Left cardiac atrium (tissue), 4 donors: ENCODE measurements around the gene PACSIN2. TPM values are rescaled to one million over a fixed set of nuclear protein-coding genes. Genes with fewer than 3 reads are reported as not detected.
"Not testable (repeated sequence)": the region's sequence is repeated elsewhere in the genome, so short reads cannot be mapped to it uniquely, and the experiment has no call there.

Experiments
- ATAC-seq, 2 donors: fragments of 200-7000 bp; cut with Tn5 transposase; one replicate each; pipeline ENCODE4 v1.9.1; 2020; ENCODE audit warnings: mild to moderate bottlenecking in 2 of 2, moderate library complexity in 2 of 2
- DNase-seq: peaks from one replicate; pipeline ENCODE4 v3.0.0-alpha.2; 2020
- intact Hi-C, 2 donors: fragments of 100-400 bp; cut with DNase I; formaldehyde crosslinking; loops; one replicate each; pipeline versions ENCODE4 v1.14.1 to v1.15.1; 2022 to 2023
- total RNA-seq, 2 donors: library from RNA; stranded (reverse); fragmentation: NEBNext Ultra II Directional; extraction: Animal tissue kit (Norgen Biotek cat#: 25700); gene quantifications; one replicate each; pipeline ENCODE4 v1.2.1, GENCODE V29; 2021
- donor health status: DM: no; HTN: yes; CAD: no.
- donor health status: DM: no; HTN: yes; CAD: no; lungs with severe emphysema.
- donor health status: DM: yes; HTN: yes; CAD: no.
- donor health status: Dilated cardiomyopathy.

Gene PACSIN2
- total RNA-seq, 2 donors from 2014 or later, result 55.8 to 62.9 TPM

GRCh38 chr22:42938449-42938848, 76.5 kb downstream of the PACSIN2 start:
- intact Hi-C loops, result no loop called here
- DNase-seq, result no peak
- no peak for ATAC-seq

- no peak for DNase-seq
- intact Hi-C loops, result no loop called here
- peak in 1 of 2 donors; percentile 54 for ATAC-seq
Measured at GRCh38 chr22:42937164-42937843, 77.6 kb downstream of the PACSIN2 start.

- DNase-seq, ATAC-seq, intact Hi-C loops: not testable (repeated sequence)
Measured at GRCh38 chr22:42936680-42937079, 78.3 kb downstream of the PACSIN2 start.

GRCh38 chr22:42934338-42934737, 80.6 kb downstream of the PACSIN2 start:
- intact Hi-C loops, result no loop called here
- DNase-seq (no peak), ATAC-seq (no peak)

- ATAC-seq, result peak; percentile 38 to 69
- no peak for DNase-seq
- intact Hi-C loops, result no loop called here
Measured at GRCh38 chr22:42933485-42934091, 81.4 kb downstream of the PACSIN2 start.

GRCh38 chr22:42932857-42933484, 82.0 kb downstream of the PACSIN2 start:
- intact Hi-C loops, result no loop called here
- DNase-seq (no peak), ATAC-seq (no peak)

GRCh38 chr22:42932197-42932519, 82.8 kb downstream of the PACSIN2 start:
- intact Hi-C loops, result no loop called here
- DNase-seq (no peak), ATAC-seq (no peak)

- intact Hi-C loops, result no loop called here
Measured at GRCh38 chr22:42931421-42932196, 83.3 kb downstream of the PACSIN2 start.

GRCh38 chr22:42930810-42931420, 84.0 kb downstream of the PACSIN2 start:
- intact Hi-C loops, result no loop called here
- peak; percentile 38 to 42 for ATAC-seq

More at GRCh38 chr22:42931421-42932196, 83.3 kb downstream of the PACSIN2 start:
- DNase-seq (no peak), ATAC-seq (peak; percentile 36 to 54)

GRCh38 chr22:42929838-42930155, 85.2 kb downstream of the PACSIN2 start:
- no peak for DNase-seq
- intact Hi-C loops, result no loop called here
- no peak for ATAC-seq

More at GRCh38 chr22:42930810-42931420, 84.0 kb downstream of the PACSIN2 start:
- DNase-seq, result no peak

- intact Hi-C loops, result no loop called here
- ATAC-seq (peak; percentile 19 to 31), DNase-seq (no peak)
Measured at GRCh38 chr22:42928969-42929837, 85.7 kb downstream of the PACSIN2 start.

- ATAC-seq (no peak), DNase-seq (no peak)
- intact Hi-C loops, result no loop called here
Measured at GRCh38 chr22:42927966-42928365, 87.0 kb downstream of the PACSIN2 start.

- ATAC-seq (no peak), DNase-seq (no peak)
- intact Hi-C loops, result no loop called here
Measured at GRCh38 chr22:42926768-42927167, 88.2 kb downstream of the PACSIN2 start.

GRCh38 chr22:42926104-42926503, 88.8 kb downstream of the PACSIN2 start:
- DNase-seq (peak; percentile 60), ATAC-seq (peak in 1 of 2 donors; percentile 32)
- intact Hi-C loops, result no loop called here

- ATAC-seq, result no peak
- intact Hi-C loops, result no loop called here
Measured at GRCh38 chr22:42925598-42925997, 89.4 kb downstream of the PACSIN2 start.

GRCh38 chr22:42925031-42925430, 89.9 kb downstream of the PACSIN2 start:
- intact Hi-C loops, ATAC-seq, DNase-seq: not testable (repeated sequence)

More at GRCh38 chr22:42925598-42925997, 89.4 kb downstream of the PACSIN2 start:
- DNase-seq, result no peak

GRCh38 chr22:42924436-42924835, 90.5 kb downstream of the PACSIN2 start:
- DNase-seq, result no peak
- no peak for ATAC-seq
- intact Hi-C loops, result no loop called here

- intact Hi-C loops, result no loop called here
- DNase-seq (no peak), ATAC-seq (no peak)
Measured at GRCh38 chr22:42922374-42923191, 92.4 kb downstream of the PACSIN2 start.
